Right atrium auricular region (tissue), 2 donors: Measurements from ENCODE around the gene SIRT2. TPM values are rescaled to one million over a fixed set of nuclear protein-coding genes. Genes with fewer than 3 reads are reported as not detected.
"Not testable (repeated sequence)": the region's sequence is repeated elsewhere in the genome, so short reads cannot be mapped to it uniquely, and the experiment has no call there.

Experiments used
- DNase-seq: peaks from one replicate; pipeline ENCODE4 v3.0.0-alpha.2; 2019; ENCODE audit warnings: low spot score
- H3K27ac ChIP-seq, 2 donors: fragments of 200-600 bp; sonication (generic); 1 replicate in 1 of 2; 2 replicates in 1 of 2; pipeline ENCODE4 v1.5.1; 2016 to 2019
- H3K27me3 ChIP-seq, 2 donors: fragments of 200-600 bp; sonication (generic); one replicate each; pipeline versions ENCODE4 v1.5.1 to v1.6.0; 2017 to 2019
- H3K36me3 ChIP-seq: fragments of 200-600 bp; sonication (generic); one replicate; pipeline ENCODE4 v1.5.1; 2016
- H3K4me1 ChIP-seq, 2 donors: fragments of 200-600 bp; sonication (generic); one replicate each; pipeline versions ENCODE4 v1.5.1 to v1.6.0; 2017 to 2019
- H3K4me3 ChIP-seq, 2 donors: fragments of 200-600 bp; sonication (generic); 1 replicate in 1 of 2; 2 replicates in 1 of 2; pipeline ENCODE4 v1.5.1; 2017 to 2019; ENCODE audit warnings: mild to moderate bottlenecking in 1 of 2, moderate library complexity in 1 of 2
- H3K9me3 ChIP-seq, 2 donors: fragments of 200-600 bp; sonication (generic); one replicate each; pipeline ENCODE4 v1.5.1; 2019
- CTCF ChIP-seq, 2 donors: fragments of 200-600 bp; sonication (generic); IDR thresholded peaks; one replicate each; pipeline ENCODE4 v1.5.1; 2019; ENCODE audit warnings: antibody characterized with exemption in 2 of 2
- total RNA-seq, 2 donors: library from RNA; depleted of rRNA; stranded (reverse); fragments of >200 nt; gene quantifications; one replicate each; pipeline ENCODE4 v1.1.0, GENCODE V29; 2016

SIRT2 gene
- total RNA-seq, 2 donors from 2014 or later = 91.5 to 170 TPM

GRCh38 chr19:38888876-38889275 is 10.5 kb downstream of the SIRT2 start:
- H3K36me3 ChIP-seq = peaks cover 36% of the 10 kb centered on the region
- DNase-seq = no peak
- peaks cover 0 to 19% of the 10 kb centered on the region in 2 donors for H3K4me1 ChIP-seq
- no peaks in the 10 kb centered on the region for H3K27me3 ChIP-seq
- no peaks in the 10 kb centered on the region for H3K9me3 ChIP-seq
- no peak overlapping the region for H3K27ac ChIP-seq
- no peak for TF ChIP-seq CTCF (IDR thresholded peaks at IDR 0.05)
- H3K4me3 ChIP-seq = no peak overlapping the region

GRCh38 chr19:38884691-38885090 is 14.7 kb downstream of the SIRT2 start:
- Histone ChIP-seq H3K27ac (peak overlapping the region; percentile 31 to 84), H3K36me3 (peaks cover 50% of the 10 kb centered on the region)
- H3K27me3 ChIP-seq, H3K9me3 ChIP-seq, DNase-seq, H3K4me3 ChIP-seq, H3K4me1 ChIP-seq: not testable (repeated sequence)

GRCh38 chr19:38883286-38883685 is 16.1 kb downstream of the SIRT2 start:
- DNase-seq = no peak
- peaks cover 36% of the 10 kb centered on the region for H3K36me3 ChIP-seq
- H3K27me3 ChIP-seq = no peaks in the 10 kb centered on the region

GRCh38 chr19:38880882-38881609 is 18.4 kb downstream of the SIRT2 start:
- peaks cover 0 to 20% of the 10 kb centered on the region in 2 donors for H3K4me1 ChIP-seq
- no peaks in the 10 kb centered on the region for H3K9me3 ChIP-seq
- TF ChIP-seq CTCF (IDR thresholded peaks at IDR 0.05) = no peak
- no peak for DNase-seq
- H3K27me3 ChIP-seq = no peaks in the 10 kb centered on the region
- H3K4me3 ChIP-seq = no peak overlapping the region
- H3K27ac ChIP-seq = no peak overlapping the region
- peaks cover 33% of the 10 kb centered on the region for H3K36me3 ChIP-seq

More at GRCh38 chr19:38883286-38883685, 16.1 kb downstream of the SIRT2 start:
- no peaks in the 10 kb centered on the region for H3K9me3 ChIP-seq
- H3K27ac ChIP-seq = no peak overlapping the region
- peaks cover 0 to 13% of the 10 kb centered on the region in 2 donors for H3K4me1 ChIP-seq
- no peak for TF ChIP-seq CTCF (IDR thresholded peaks at IDR 0.05)
- no peak overlapping the region for H3K4me3 ChIP-seq

GRCh38 chr19:38880076-38880881 is 19.1 kb downstream of the SIRT2 start:
- Histone ChIP-seq H3K27me3 (no peaks in the 10 kb centered on the region), H3K4me1 (peaks cover 0 to 15% of the 10 kb centered on the region in 2 donors), H3K27ac (no peak overlapping the region), H3K4me3 (no peak overlapping the region), H3K9me3 (no peaks in the 10 kb centered on the region), H3K36me3 (peaks cover 33% of the 10 kb centered on the region)
- TF ChIP-seq CTCF (IDR thresholded peaks at IDR 0.05) = no peak
- no peak for DNase-seq

GRCh38 chr19:38879400-38879751 is 20.0 kb downstream of the SIRT2 start:
- peaks cover 33% of the 10 kb centered on the region for H3K36me3 ChIP-seq
- peaks cover 0 to 15% of the 10 kb centered on the region in 2 donors for H3K4me1 ChIP-seq
- DNase-seq = no peak
- H3K27ac ChIP-seq = no peak overlapping the region
- no peak overlapping the region for H3K4me3 ChIP-seq
- no peaks in the 10 kb centered on the region for H3K27me3 ChIP-seq
- H3K9me3 ChIP-seq = no peaks in the 10 kb centered on the region
- no peak for TF ChIP-seq CTCF (IDR thresholded peaks at IDR 0.05)
